KMS-11 (cell line): ENCODE results near the gene LRRC8A.
A peak's percentile ranks its signal among the peaks of the same experiment; 100 is the strongest.
"Not testable (repeated sequence)": the region's sequence is repeated elsewhere in the genome, so short reads cannot be mapped to it uniquely, and the experiment has no call there.

Experiments used
- H2AFZ ChIP-seq: fragments of 200-600 bp; sonication (generic); 2 replicates; pipeline ENCODE4 v1.6.1; 2016; ENCODE audit warnings: antibody characterized with exemption, mixed run types, low read depth
- H3K27ac ChIP-seq: fragments of 200-600 bp; sonication (generic); 2 replicates; pipeline ENCODE4 v1.6.1; 2016; ENCODE audit warnings: mild to moderate bottlenecking, mixed run types
- H3K27me3 ChIP-seq: fragments of 200-600 bp; sonication (generic); 2 replicates; pipeline ENCODE4 v1.6.1; 2017; ENCODE audit warnings: mild to moderate bottlenecking, low read depth, mixed run types, moderate library complexity; ENCODE audit not compliant: insufficient read depth
- H3K36me3 ChIP-seq: fragments of 200-600 bp; sonication (generic); 2 replicates; pipeline ENCODE4 v1.6.1; 2017; ENCODE audit warnings: mild to moderate bottlenecking, mixed run types; ENCODE audit not compliant: insufficient read depth
- H3K4me1 ChIP-seq: fragments of 200-600 bp; sonication (generic); 2 replicates; pipeline ENCODE4 v1.6.1; 2016; ENCODE audit warnings: mild to moderate bottlenecking, low read depth, mixed run types; ENCODE audit not compliant: poor library complexity, severe bottlenecking
- H3K4me2 ChIP-seq: fragments of 200-600 bp; sonication (generic); 2 replicates; pipeline ENCODE4 v1.7.0; 2016; ENCODE audit warnings: mild to moderate bottlenecking, mixed run types
- H3K4me3 ChIP-seq: fragments of 200-600 bp; sonication (generic); IDR thresholded peaks from 2 replicates; pipeline ENCODE4 v1.6.1; 2017; ENCODE audit warnings: low read depth, low read length, mixed read lengths; ENCODE audit not compliant: insufficient read depth
- H3K79me2 ChIP-seq: fragments of 200-600 bp; sonication (generic); 2 replicates; pipeline ENCODE4 v1.6.1; 2016; ENCODE audit warnings: low read depth, mixed run types; ENCODE audit not compliant: insufficient read depth
- H3K9ac ChIP-seq: fragments of 200-600 bp; sonication (generic); 2 replicates; pipeline ENCODE4 v1.6.1; 2016; ENCODE audit warnings: mild to moderate bottlenecking, mixed run types
- H4K20me1 ChIP-seq: fragments of 200-600 bp; sonication (generic); 2 replicates; pipeline ENCODE4 v1.6.1; 2016; ENCODE audit warnings: mild to moderate bottlenecking, mixed run types; ENCODE audit not compliant: insufficient read depth
- TF ChIP-seq, protein P1 (sequence below): fragments of 200-600 bp; sonication (generic); conservative IDR thresholded peaks from 2 replicates; pipeline ENCODE4 v1.6.1; 2017; ENCODE audit warnings: low read depth, mild to moderate bottlenecking, antibody characterized with exemption, low read length, moderate library complexity, mixed read lengths

LRRC8A gene

DNA sequence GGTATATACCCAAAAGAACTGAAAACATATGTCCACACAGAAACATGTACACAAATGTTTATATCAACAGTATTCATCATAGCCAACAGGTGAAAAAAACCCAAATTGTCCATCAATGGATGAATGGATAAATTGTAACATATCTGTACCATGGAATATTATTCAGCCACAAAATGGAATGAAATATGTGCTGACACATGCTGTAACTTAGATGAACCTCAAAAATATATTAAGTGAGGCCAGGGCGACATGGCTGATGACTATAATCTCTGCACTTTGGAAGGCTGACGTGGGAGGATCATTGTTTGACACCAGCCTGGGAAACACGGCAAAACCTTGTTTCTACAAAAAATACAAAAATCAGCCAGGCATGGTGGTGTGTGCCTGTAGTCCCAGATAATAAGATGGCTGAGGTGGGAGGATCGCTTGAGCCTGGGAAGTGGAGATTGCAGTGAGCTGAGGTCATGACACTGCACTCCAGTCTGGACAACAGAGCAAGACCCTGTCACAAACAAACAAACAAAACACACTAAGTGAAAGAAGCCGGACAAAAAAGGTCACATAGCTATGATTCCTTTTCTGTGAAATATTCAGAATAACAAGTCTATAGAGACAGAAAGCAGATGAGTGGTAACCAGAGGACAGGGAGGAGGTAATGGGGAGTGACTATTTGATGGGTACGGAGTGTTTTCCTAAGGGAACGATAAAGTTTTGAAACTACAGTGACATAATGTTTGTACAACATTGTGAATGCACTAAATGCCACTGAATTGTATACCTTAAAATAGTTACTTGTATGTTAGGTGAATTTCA is 11.6 kb upstream of the LRRC8A start:
- no peaks in the 10 kb centered on the region for H3K27me3 ChIP-seq
- H3K36me3 ChIP-seq = no peaks in the 10 kb centered on the region
- no peak overlapping the region for H3K27ac ChIP-seq
- no peak overlapping the region for H3K4me2 ChIP-seq
- no peak overlapping the region for H3K4me3 ChIP-seq
- H3K9ac ChIP-seq = no peak overlapping the region
- H2AFZ ChIP-seq = no peak overlapping the region
- H4K20me1 ChIP-seq = no peaks in the 10 kb centered on the region
- TF ChIP-seq, protein P1, sequence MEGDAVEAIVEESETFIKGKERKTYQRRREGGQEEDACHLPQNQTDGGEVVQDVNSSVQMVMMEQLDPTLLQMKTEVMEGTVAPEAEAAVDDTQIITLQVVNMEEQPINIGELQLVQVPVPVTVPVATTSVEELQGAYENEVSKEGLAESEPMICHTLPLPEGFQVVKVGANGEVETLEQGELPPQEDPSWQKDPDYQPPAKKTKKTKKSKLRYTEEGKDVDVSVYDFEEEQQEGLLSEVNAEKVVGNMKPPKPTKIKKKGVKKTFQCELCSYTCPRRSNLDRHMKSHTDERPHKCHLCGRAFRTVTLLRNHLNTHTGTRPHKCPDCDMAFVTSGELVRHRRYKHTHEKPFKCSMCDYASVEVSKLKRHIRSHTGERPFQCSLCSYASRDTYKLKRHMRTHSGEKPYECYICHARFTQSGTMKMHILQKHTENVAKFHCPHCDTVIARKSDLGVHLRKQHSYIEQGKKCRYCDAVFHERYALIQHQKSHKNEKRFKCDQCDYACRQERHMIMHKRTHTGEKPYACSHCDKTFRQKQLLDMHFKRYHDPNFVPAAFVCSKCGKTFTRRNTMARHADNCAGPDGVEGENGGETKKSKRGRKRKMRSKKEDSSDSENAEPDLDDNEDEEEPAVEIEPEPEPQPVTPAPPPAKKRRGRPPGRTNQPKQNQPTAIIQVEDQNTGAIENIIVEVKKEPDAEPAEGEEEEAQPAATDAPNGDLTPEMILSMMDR = no peak
- no peaks in the 10 kb centered on the region for H3K4me1 ChIP-seq
- no peaks in the 10 kb centered on the region for H3K79me2 ChIP-seq

DNA sequence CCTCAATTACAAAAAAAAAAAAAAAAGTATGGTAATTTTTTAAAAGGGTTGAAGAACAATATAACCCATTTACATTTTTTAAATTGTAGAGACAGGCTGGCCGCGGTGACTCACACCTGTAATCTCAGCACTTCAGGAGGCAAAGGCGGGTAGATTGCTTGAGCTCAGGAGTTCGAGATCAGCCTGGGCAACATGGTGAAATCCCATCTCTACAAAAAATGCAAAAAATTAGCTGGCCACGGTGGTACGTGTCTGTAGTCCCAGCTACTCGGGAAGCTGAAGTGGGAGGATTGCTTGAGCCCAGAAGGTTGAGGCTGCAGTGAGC is 11.0 kb upstream of the LRRC8A start:
- not testable (repeated sequence) for H3K36me3 ChIP-seq, H2AFZ ChIP-seq, H3K4me3 ChIP-seq, H3K27ac ChIP-seq, H3K4me2 ChIP-seq, H3K27me3 ChIP-seq, H3K79me2 ChIP-seq, H4K20me1 ChIP-seq, H3K4me1 ChIP-seq, H3K9ac ChIP-seq

DNA sequence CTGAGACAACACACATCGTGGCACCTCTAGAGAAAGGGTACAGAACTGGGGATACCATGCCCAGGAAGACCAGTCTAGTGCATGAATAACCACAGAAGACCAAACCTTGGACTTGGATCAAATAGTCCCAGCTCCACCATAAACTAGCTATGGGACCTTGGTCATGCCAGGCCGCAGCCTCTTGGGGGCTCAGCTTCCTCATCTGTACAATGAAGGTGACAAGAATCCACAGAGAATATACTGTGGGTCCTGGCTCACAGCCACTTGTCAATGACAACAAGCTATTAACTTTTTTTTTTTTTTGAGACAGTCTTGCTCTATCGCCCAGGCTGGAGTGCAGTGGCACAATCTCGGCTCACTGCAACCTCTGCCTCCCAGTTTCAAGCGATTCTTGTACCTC is 4.1 kb upstream of the LRRC8A start:
- H3K27ac ChIP-seq = no peak overlapping the region
- H3K4me3 ChIP-seq = no peak overlapping the region
- H4K20me1 ChIP-seq = no peaks in the 10 kb centered on the region
- no peak overlapping the region for H2AFZ ChIP-seq
- H3K27me3 ChIP-seq = no peaks in the 10 kb centered on the region
- H3K79me2 ChIP-seq = peaks cover 7% of the 10 kb centered on the region; the same call in 1 of the 2 replicates
- H3K36me3 ChIP-seq = no peaks in the 10 kb centered on the region
- H3K9ac ChIP-seq = no peak overlapping the region
- no peaks in the 10 kb centered on the region for H3K4me1 ChIP-seq
- no peak overlapping the region for H3K4me2 ChIP-seq
- TF ChIP-seq, protein P1 = no peak

DNA sequence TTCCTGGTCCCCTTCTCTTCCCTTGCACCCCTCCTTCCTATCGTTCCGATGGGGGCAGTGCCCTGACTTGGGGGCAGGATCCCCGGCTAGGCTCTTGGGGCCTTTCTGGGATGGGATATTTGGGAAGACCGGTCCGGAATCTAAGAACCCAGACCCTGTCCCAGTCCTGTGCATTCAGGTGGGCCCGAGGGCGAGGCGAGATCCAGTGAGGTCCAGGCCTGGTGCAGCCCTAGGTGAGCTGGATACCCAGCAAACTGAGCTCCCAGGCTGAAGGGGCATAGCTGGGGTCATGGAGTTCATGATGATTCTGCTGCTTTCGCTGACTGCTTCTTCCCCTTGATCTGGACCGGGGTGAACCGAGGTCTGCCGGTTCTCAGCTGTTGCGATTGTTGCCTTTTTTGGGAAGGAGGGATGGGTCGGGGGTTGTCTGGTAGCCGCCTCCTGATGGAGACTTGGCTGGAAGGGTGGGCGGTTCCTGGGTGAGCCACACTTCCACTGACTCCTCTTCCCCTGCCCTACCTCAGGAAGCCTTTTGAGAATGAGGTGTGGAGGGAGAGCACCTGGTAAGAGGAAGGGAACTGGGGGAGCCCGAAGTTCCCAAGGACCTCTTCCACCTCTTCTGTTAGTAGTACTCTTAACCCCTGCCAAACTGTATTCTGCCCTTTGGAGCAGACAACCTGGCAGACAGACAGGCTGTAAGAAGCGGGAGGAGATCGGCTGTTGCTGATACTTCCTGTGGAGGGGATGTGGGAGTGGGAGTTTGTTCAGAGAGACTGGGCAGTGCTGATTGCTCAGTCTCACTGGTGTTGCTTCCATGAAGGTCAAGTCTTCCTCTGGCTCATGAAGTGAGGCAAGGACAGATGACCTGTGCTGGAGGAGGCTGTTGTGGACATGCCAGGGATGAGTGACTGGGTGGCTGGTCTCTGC is 1.0 kb downstream of the LRRC8A start:
- peak overlapping the region; percentile 89 for H3K9ac ChIP-seq
- peaks cover 27% of the 10 kb centered on the region; the same call in 1 of the 2 replicates for H3K79me2 ChIP-seq
- peak overlapping the region; percentile 83 for H2AFZ ChIP-seq
- H3K4me1 ChIP-seq = peaks cover 10% of the 10 kb centered on the region
- peak overlapping the region; percentile 97 for H3K4me2 ChIP-seq
- H3K36me3 ChIP-seq = no peaks in the 10 kb centered on the region
- H4K20me1 ChIP-seq = no peaks in the 10 kb centered on the region
- H3K4me3 ChIP-seq = no peak overlapping the region
- no peaks in the 10 kb centered on the region for H3K27me3 ChIP-seq
- TF ChIP-seq, protein P1 = no peak
- peak overlapping the region; percentile 65 for H3K27ac ChIP-seq
